ENCODE data around the gene M1AP.
A peak's percentile ranks its signal among the peaks of the same experiment; 100 is the strongest.

Gene M1AP

GRCh38 chr2:74628538-74629105 is 19.5 kb downstream of the M1AP start:
- Histone ChIP-seq H3K27ac (no peak overlapping the region), H3K9ac (no peak overlapping the region), H3K4me3 (no peak overlapping the region), H3K4me2 (no peak overlapping the region), H3K36me3 (no peaks in the 10 kb centered on the region), H3K4me1 (no peaks in the 10 kb centered on the region), H3K9me3 (no peaks in the 10 kb centered on the region), H3K27me3 (no peaks in the 10 kb centered on the region), H4K20me1 (no peaks in the 10 kb centered on the region)
- no peak for TF ChIP-seq Cebpa-rat (IDR thresholded peaks at IDR 0.05)

GRCh38 chr2:74625658-74626425 is 22.3 kb downstream of the M1AP start:
- H3K36me3 ChIP-seq, result no peaks in the 10 kb centered on the region
- no peaks in the 10 kb centered on the region for H3K27me3 ChIP-seq
- TF ChIP-seq Cebpa-rat (IDR thresholded peaks at IDR 0.05), result no peak
- H3K4me2 ChIP-seq, result no peak overlapping the region
- H3K9me3 ChIP-seq, result no peaks in the 10 kb centered on the region
- no peaks in the 10 kb centered on the region for H4K20me1 ChIP-seq
- no peaks in the 10 kb centered on the region for H3K4me1 ChIP-seq
- H3K4me3 ChIP-seq, result no peak overlapping the region
- H3K27ac ChIP-seq, result no peak overlapping the region
- H3K9ac ChIP-seq, result no peak overlapping the region

- Histone ChIP-seq H3K27ac (no peak overlapping the region), H4K20me1 (no peaks in the 10 kb centered on the region), H3K4me1 (peaks cover 16% of the 10 kb centered on the region), H3K9ac (no peak overlapping the region), H3K4me2 (no peak overlapping the region), H3K27me3 (no peaks in the 10 kb centered on the region), H3K36me3 (no peaks in the 10 kb centered on the region), H3K4me3 (no peak overlapping the region), H3K9me3 (no peaks in the 10 kb centered on the region)
- TF ChIP-seq Cebpa-rat (IDR thresholded peaks at IDR 0.05), result no peak
Observed at GRCh38 chr2:74620671-74621070, 27.5 kb downstream of the M1AP start.

- Histone ChIP-seq H3K4me2 (no peak overlapping the region; the same call in 1 of the 2 replicates), H3K27ac (no peak overlapping the region), H3K9ac (no peak overlapping the region), H3K4me1 (peaks cover 16% of the 10 kb centered on the region), H3K9me3 (no peaks in the 10 kb centered on the region), H4K20me1 (no peaks in the 10 kb centered on the region), H3K36me3 (no peaks in the 10 kb centered on the region), H3K27me3 (no peaks in the 10 kb centered on the region), H3K4me3 (no peak overlapping the region)
- TF ChIP-seq Cebpa-rat (IDR thresholded peaks at IDR 0.05), result no peak
Observed at GRCh38 chr2:74619651-74620297, 28.4 kb downstream of the M1AP start.

GRCh38 chr2:74618410-74619083 is 29.6 kb downstream of the M1AP start:
- Histone ChIP-seq H3K4me1 (peaks cover 16% of the 10 kb centered on the region), H3K4me2 (no peak overlapping the region), H3K4me3 (no peak overlapping the region), H4K20me1 (no peaks in the 10 kb centered on the region), H3K9me3 (no peaks in the 10 kb centered on the region), H3K27ac (no peak overlapping the region), H3K27me3 (no peaks in the 10 kb centered on the region), H3K9ac (no peak overlapping the region), H3K36me3 (no peaks in the 10 kb centered on the region)
- no peak for TF ChIP-seq Cebpa-rat (IDR thresholded peaks at IDR 0.05)

GRCh38 chr2:74617122-74617521 is 31.0 kb downstream of the M1AP start:
- no peaks in the 10 kb centered on the region for H3K9me3 ChIP-seq
- H3K9ac ChIP-seq, result no peak overlapping the region
- TF ChIP-seq Cebpa-rat (IDR thresholded peaks at IDR 0.05), result no peak
- no peaks in the 10 kb centered on the region for H4K20me1 ChIP-seq
- H3K4me2 ChIP-seq, result no peak overlapping the region
- H3K4me1 ChIP-seq, result peaks cover 16% of the 10 kb centered on the region
- H3K36me3 ChIP-seq, result no peaks in the 10 kb centered on the region
- H3K27ac ChIP-seq, result no peak overlapping the region
- H3K27me3 ChIP-seq, result no peaks in the 10 kb centered on the region
- H3K4me3 ChIP-seq, result no peak overlapping the region

- H3K4me1 ChIP-seq, result no peaks in the 10 kb centered on the region
- no peak overlapping the region for H3K4me2 ChIP-seq
- no peak overlapping the region for H3K9ac ChIP-seq
- no peaks in the 10 kb centered on the region for H3K9me3 ChIP-seq
- H3K4me3 ChIP-seq, result no peak overlapping the region
- no peaks in the 10 kb centered on the region for H4K20me1 ChIP-seq
- no peaks in the 10 kb centered on the region for H3K27me3 ChIP-seq
- no peak for TF ChIP-seq Cebpa-rat (IDR thresholded peaks at IDR 0.05)
- no peaks in the 10 kb centered on the region for H3K36me3 ChIP-seq
- no peak overlapping the region for H3K27ac ChIP-seq
Observed at GRCh38 chr2:74606927-74607326, 41.2 kb downstream of the M1AP start.

- Histone ChIP-seq H3K27me3 (no peaks in the 10 kb centered on the region), H3K4me3 (no peak overlapping the region), H3K9me3 (no peaks in the 10 kb centered on the region), H3K27ac (no peak overlapping the region), H4K20me1 (no peaks in the 10 kb centered on the region), H3K9ac (no peak overlapping the region), H3K36me3 (no peaks in the 10 kb centered on the region), H3K4me1 (0 out of 2 replicates have a peak, but pooled peaks cover 7% of the 10 kb centered on the region), H3K4me2 (no peak overlapping the region)
- TF ChIP-seq Cebpa-rat (IDR thresholded peaks at IDR 0.05), result peak; percentile 55; the same call in 1 of the 2 replicates
Observed at GRCh38 chr2:74603282-74604000, 44.7 kb downstream of the M1AP start.

- no peak overlapping the region for H3K27ac ChIP-seq
- H4K20me1 ChIP-seq, result no peaks in the 10 kb centered on the region
- no peak for TF ChIP-seq Cebpa-rat (IDR thresholded peaks at IDR 0.05)
- H3K4me1 ChIP-seq, result 0 out of 2 replicates have a peak, but pooled peaks cover 7% of the 10 kb centered on the region
- no peaks in the 10 kb centered on the region for H3K36me3 ChIP-seq
- H3K4me3 ChIP-seq, result no peak overlapping the region
- no peak overlapping the region for H3K9ac ChIP-seq
- H3K9me3 ChIP-seq, result no peaks in the 10 kb centered on the region
- H3K4me2 ChIP-seq, result no peak overlapping the region
- H3K27me3 ChIP-seq, result no peaks in the 10 kb centered on the region
Observed at GRCh38 chr2:74602586-74603281, 45.4 kb downstream of the M1AP start.

Data from BLaER1 (cell line).